Activated T-cell treated with anti-CD3 and anti-CD28 coated beads, Interleukin-2, amount 50 U/mL, for 48 hours (primary cell): ENCODE results near the gene PLAC8.
"Not testable (repeated sequence)": the region's sequence is repeated elsewhere in the genome, so short reads cannot be mapped to it uniquely, and the experiment has no call there.

Source experiments
- DNase-seq, 2 experiments: peaks; one replicate each; pipeline ENCODE4 v3.0.0-alpha.2; 2020

PLAC8 gene

DNA sequence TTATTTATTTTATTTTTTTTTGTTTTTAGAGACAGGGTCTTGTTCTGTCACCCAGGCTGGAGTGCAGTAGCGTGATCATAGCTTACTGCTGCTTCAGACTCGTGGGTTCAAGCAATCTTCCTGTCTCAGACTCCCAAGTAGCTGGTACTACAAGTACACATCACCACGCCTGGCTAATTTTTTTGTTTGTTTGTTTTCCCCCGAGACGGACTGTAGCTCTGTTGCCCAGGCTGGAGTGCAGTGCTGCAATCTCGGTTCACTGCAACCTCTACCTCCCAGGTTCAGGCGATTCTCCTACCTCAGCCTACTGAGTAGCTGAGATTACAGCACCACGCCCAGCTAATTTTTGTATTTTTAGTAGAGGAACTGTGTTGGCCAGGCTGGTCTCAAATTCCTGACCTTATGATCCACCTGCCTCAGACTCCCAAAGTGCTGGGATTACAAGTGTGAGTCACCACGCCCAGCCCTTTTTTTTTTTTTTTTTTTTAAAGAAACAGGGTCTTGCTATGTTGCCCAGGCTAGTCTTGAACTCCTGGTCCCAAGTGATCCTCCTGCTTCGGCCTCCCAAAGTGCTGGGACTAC, 47.4 kb downstream of the PLAC8 start:
- DNase-seq = no peak

DNA sequence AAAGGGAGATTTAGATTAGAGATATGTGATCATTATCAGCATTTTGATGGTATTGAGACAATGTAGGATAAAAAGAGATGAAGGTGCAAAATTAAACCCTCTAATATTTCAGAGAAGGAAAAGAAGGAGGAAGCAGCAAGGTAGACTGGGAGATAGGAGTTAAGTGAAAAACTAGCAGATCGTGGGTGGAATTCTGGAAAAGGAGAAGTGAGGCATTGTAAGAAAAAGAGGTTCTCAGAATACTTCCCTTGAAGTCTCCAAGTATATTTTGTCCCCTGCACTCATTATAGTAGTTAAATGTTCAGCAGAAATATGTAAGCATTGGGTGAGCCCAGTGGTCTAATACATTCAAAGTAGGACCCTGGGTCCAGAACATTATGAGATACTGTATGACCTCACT, 49.3 kb downstream of the PLAC8 start:
- DNase-seq = no peak

- DNase-seq = no peak
Observed at GRCh38 chr4:83062739-83063138, 51.8 kb downstream of the PLAC8 start.

- DNase-seq = no peak
Observed at GRCh38 chr4:83054928-83055327, 59.6 kb downstream of the PLAC8 start.

- DNase-seq = not testable (repeated sequence)
Observed at GRCh38 chr4:83048781-83049180, 65.7 kb downstream of the PLAC8 start.

- DNase-seq = no peak
Observed at GRCh38 chr4:83046693-83047473, 67.6 kb downstream of the PLAC8 start.

DNA sequence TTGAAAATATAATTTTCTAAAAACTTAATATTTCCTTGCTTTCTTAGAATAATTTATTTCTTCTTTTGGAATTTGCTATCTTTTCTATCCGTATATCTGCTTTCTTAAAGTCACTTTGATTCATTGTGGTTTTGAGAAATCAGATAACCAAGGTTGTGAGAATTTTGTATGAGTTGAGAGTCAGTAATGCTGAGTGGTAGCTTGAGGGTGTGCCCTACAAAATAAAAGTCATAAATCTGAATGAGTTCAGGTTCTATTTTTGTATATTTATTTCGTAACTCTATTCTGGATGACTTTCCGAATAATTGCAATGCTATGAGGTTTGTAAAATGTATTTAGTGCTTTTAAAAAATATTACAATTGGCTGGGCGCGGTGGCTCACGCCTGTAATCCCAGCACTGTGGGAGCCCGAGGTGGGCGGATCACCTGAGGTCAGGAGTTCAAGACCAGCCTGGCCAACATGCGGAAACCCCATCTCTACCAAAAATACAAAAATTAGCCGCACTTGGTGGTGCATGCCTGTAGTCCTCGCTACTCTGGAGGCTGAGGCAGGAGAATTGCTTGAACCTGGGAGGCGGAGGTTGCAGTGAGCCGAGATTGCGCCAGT, 70.6 kb downstream of the PLAC8 start:
- no peak for DNase-seq

GRCh38 chr4:83043157-83043556, 71.4 kb downstream of the PLAC8 start:
- not testable (repeated sequence) for DNase-seq

DNA sequence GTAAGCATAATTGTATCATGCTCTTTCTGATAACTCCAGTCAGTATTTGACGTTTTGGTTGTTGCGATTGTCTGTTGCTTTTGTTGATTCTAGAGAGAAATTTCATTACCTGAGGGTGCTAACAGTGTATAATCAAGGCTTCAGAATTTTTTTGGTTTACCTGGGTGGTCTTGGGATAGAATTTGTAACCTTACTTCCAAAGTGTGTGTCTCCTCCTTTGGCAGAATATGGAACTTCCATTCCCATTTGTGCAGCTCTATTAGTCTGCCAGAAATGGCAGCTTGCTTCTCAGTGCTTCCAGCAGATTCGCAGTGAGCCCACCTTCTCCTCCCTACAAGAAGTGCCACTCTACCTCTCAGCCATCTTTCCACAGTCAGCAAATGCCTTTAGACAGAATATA, 74.3 kb downstream of the PLAC8 start:
- DNase-seq = no peak
